IPS DF 4.7 (cell line): Measurements from ENCODE around the gene KCNQ5.
"Not testable (repeated sequence)": the region's sequence is repeated elsewhere in the genome, so short reads cannot be mapped to it uniquely, and the experiment has no call there.

Source experiments
- DNase-seq: peaks from one replicate; pipeline ENCODE4 v3.0.0-alpha.2; 2013; ENCODE audit warnings: low spot score; ENCODE audit errors: extremely low read depth

Gene KCNQ5

DNA sequence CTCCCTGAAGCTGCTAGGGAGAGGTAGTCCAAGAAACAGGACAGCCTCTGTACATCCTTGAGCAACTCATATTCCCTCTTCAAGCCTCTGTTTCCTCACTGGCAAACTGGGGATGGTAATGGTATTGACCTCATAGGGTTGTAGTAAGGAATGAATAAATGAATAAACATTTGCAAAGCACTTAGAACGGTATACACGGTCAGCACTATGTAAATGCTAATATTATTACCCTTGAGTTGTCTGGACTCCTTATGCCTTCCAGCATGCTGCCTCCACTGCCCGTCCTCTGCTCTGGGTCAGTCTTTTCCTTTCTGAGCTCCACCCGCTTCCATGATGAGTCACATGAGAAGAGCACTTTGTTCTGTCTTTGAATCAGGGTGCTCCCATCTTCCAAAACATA, 552.8 kb downstream of the KCNQ5 start:
- DNase-seq: no peak

DNA sequence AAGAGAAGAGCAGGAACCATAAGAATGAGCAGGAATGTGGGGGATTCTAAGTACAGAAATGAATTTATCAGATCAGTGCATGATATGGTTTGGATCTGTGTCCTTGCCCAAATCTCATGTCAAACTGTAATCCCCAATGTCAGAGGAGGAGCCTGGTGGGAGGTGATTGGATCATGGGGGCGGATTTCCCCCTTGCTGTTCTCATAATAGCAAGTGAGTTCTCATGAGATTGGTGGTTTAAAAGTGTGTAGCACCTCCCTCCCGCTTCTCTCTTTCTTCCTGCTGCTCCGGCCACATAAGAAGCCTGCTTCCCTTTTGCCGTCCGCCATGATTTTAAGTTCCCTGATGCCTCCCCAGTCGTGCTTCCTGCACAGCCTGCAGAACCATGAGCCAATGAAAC, 554.2 kb downstream of the KCNQ5 start:
- no peak for DNase-seq

DNA sequence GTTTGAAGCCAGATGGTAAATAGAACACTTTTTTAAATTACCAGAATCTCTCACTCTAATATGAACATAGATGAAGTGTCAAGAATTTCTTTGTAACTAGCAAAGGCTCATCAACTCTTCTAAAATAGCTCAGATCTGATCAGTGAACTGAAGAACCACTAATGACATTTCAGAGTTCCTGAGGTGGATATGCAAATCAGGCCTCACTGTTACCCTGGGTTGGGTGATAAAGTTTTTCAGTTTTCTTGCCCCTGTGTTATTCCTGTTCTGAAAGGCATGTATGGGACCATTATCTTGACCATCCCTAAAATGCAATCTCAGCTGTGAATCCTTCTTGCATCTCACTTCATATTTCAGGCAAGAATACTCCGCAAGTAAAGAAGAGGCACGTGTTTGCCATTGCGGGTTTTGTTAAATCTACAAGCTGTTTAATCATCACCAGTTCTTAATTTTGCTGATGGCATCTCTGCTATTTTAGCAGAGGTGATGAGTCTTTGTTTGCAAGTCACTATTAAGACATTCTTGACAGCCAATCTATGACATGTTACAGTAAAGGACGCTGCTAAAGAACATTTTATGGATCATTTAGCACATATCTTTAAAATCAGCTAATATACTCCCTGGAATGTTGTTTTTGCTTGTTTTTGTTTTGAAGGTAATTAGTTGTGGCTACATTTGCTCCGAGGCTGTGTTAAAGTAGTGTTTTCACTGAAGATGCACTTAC, 555.5 kb downstream of the KCNQ5 start:
- DNase-seq: no peak

DNA sequence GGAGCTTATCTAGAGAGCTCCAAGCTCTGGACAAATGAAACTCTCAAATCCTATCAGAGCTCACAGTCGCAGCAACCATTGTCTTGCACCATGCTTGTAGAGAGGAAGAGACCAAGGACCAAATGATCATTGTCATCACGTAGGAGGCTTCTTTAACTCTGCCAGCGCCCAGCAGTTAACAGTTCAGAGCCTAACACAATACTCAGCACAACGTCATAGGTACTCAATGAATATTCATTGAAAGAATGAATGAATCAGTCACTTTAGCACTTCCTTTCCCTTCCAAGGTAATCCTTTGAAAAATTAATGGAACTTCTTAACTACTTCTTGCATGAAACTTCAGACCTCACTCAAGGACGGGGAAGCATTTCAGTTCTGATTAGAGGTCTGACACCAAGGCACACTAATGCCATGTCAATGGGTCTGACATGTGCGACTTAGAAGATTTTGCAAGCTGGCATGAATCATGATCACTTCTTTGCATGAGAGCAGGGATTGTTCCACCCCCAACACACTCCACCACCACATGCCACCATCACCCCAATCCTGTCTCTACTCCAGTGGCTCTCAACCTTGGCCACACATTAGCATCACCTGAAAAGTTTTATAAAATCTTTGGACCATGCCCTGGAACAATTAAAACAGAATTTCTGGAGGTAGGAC, 558.3 kb downstream of the KCNQ5 start:
- DNase-seq: no peak

DNA sequence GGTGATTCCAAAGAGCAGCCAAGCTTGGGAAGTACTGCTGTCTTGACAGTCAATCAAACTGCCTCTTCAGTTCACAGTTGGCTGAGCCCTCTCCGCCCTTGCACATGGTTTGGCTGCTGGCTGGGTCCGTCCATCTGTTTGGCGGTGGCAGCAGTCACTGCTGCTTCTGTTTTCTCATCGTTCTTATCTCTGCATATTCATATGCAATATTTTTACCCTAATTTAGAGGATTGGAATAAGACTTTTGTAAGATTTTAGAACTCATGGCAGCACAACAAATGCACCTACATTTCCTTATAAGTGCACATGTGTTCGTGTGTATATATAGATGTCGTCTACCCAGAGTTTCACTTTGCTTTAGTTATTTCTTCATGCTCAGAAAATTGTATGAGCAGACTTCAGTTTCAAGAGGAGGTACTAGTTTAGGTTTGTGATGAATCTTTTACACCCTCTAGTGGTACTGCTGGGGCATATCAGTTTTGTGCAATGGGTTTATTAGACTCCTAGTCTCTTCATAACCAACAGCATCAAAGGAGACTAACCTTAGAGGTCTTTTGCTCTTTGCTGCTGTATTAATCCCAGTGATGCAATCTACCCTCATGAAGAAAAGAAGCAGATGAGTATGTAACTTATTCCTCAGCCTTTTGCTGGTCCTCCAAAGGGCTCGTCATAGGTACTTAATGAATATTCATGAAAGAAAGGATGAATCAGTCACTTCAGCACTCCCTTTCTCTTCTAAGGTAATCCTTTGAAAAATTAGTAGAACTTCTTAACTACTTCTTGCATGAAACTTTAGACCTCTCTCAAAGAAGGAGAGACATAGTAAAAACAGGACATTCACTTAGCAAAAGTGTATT, 559.1 kb downstream of the KCNQ5 start:
- peak; percentile 16 for DNase-seq

DNA sequence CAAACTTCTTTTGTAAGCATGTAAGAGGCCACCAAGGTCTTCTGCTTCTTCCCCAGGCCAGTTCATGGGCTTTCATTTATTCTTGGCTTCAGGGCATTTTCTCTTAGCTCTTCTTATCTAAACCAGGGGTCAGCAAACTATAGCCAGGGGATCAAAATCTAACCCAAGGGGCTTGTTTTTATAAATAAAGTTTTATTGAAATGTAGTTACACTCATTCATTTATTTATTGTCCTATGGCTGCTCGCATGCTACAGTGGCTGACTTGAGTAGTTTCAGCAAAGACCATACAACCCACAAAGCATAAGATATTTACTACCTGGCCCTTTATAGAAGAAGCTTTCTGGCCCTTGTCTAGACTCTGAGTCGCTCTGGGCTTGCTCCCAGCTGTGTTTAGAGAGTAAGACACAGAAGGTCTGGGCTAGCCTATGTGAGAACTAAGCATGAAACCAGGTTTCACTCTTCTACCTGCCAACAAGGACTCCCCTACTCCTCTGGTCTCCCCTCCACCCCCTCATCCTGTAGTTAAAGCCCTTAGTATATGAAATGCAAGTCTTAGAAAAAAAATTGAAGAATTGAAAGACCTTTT, 560.2 kb downstream of the KCNQ5 start:
- no peak for DNase-seq

DNA sequence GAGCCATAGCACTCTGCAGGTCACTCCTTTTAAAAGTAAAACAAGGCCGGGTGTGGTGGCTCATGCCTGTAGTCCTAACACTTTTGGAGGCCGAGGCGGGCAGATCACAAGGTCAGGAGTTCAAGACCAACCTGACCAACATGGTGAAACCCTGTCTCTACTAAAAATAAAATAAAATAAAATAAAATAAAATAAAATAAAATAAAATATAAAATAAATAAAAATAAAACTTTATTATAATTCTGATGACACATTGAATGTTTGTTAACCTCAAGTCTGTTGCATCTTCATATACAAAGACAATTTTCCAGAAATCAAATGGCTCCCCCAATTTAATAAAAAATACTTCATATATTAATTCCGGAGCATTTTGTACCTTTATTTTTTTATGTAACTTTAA, 571.4 kb downstream of the KCNQ5 start:
- DNase-seq: not testable (repeated sequence)

DNA sequence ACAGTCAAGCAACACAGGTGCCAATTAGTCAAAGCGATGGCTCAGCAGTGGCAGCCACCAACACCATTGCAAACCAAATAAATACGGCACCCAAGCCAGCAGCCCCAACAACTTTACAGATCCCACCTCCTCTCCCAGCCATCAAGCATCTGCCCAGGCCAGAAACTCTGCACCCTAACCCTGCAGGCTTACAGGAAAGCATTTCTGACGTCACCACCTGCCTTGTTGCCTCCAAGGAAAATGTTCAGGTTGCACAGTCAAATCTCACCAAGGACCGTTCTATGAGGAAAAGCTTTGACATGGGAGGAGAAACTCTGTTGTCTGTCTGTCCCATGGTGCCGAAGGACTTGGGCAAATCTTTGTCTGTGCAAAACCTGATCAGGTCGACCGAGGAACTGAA, 572.9 kb downstream of the KCNQ5 start:
- no peak for DNase-seq

DNA sequence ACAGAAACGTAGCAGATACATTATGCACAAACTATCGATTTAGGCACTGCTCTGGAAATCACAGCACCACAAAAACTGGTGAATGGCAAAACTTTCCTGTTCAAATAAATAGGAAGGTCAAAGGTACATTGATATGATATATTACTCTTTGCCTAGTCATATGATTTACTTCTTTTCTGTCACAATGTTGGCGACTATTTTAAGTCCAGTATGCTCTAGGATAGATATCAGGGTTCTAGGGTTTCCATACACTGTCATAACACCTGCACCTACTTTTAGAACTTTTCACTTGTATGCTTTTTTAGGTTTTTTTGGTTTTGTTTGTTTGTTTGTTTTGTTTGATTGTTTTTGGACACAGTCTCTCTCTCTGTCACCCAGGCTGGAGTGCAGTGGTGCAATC, 578.4 kb downstream of the KCNQ5 start:
- DNase-seq: no peak

DNA sequence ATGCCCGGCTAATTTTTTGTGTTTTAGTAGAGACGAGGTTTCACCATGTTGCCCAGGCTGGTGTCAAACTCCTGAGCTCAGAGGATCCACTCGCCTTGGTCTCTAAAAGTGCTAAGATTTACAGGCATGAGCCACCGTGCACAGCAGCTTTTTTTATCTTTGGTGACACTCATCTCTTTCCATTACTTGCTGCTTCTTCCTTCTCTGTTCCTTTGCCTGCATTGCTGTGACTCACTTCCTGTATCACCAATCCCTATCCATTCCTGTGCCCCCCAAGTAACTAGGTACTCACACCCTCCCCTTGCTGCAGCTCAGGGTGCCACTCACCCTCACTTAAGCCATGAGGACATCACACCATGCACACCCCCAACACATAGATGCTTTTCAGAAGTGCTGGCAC, 578.9 kb downstream of the KCNQ5 start:
- no peak for DNase-seq

DNA sequence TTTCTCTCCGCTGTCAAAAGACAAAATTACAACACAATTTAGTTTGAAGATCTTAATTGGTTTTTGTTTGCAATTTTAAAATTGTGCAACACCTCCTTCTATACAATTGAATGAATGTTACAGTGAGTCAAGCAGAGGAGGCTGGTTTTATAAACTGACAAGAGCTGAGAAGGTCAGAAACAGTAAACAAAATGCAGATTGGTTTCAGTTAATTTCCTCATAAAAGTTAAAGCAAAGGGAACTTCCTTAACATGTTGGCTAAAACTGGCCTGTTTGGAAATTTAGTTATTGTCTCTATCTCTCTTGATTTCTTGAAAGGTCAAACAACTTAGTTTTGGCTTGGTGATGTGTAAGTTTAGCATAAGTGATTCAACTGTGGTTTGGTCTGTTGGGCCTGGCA, 581.2 kb downstream of the KCNQ5 start:
- no peak for DNase-seq

DNA sequence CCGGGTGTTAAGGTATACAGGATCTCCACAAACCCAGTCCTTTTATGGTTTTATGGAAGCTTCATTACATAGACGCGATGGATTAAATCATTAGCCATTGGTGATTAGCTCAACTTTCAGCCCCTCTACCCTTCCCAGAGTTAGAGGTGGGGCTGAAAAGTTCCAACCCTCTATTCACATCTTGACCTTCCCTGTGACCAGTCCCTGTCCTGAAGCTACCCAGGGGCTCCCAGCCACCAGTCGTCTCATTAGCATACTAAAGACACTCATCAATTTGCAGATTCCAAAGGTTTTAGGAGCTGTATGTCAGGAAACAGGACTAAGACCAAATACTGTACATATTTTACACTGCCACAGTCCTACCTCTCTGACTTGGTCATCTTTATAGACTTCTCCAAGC, 582.4 kb downstream of the KCNQ5 start:
- DNase-seq: no peak

DNA sequence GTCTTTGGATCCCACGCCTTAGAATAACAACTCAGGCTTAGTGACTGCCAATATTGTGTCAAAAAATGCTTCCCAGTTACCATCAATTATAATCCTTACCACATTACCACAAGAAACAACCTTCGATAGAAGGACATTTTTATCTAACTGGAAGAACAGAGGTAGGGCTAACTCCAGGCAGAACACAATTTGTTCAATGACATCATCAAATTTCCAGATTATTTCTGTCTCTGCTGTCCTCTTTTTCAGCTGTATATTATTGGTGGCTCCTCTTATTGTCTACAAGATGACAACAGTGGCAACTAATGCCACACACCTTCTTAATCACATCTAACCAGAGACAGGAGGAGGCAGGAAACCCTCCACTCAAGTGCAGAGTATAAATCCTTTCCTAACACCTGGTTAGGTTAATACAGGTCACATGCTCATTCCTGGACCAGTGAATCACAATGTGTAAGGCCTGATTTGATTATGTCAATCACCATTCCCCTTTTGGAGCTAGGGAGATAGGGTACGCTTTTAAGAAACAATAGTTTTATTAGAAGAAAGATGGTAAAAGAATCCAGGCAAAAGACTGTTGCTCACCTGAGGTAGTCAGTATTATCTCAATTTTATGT, 585.5 kb downstream of the KCNQ5 start:
- DNase-seq: no peak

DNA sequence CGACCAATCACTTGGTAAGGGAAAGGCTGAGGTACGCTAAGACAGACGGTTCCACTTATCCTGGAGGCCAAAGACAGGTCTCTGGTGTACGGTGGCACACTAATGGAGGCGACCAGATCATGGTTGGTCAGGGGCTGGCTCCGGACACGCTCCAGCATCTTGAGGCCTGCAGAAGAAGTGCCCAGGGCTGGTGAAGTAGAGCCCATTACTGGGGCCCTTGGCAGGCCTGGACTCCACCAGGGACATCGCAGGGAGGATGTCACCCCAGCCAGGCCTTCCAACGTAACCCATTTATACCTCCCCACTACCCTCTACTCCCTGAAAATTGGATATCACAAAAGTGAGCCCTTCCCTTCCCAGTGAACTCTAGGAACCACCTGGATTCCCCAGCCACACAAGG, 587.3 kb downstream of the KCNQ5 start:
- no peak for DNase-seq

DNA sequence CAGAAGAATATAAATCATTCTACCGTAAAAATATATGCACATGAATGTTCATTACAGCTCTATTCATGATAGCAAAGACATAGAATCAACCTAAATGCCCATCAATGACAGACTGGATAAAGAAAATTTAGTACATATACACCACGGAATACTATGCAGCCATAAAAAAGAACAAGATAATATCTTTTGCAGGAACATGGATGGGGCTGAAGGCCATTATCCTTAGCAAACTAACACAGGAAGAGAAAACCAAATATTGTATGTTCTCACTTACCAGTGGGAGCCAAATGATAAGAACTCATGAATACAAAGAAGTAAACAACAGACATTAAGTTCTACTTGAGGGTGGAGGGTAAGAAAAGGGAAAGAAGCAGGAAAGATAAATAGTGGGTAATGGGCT, 595.0 kb downstream of the KCNQ5 start:
- DNase-seq: no peak

DNA sequence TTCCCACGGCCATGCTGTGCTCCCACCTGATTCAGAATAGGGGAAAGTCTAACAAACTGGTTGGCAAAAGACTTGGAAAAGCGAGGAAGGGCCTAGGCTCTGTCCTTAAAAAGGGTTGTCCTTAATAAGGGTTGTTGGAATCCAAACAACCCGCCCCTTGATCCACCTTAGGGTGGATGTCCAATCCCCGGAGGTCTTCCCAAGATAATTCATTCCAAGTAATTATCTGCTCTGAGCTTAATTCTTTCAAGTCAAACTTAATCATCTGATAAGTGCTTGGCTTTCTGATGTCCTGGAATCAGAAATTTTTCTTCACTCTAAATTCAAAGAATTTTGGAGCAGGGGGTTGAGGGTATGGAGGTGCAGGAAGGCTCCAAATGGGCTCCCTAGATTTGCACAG, 603.5 kb downstream of the KCNQ5 start, which contains the start of gene KHDC1L:
Gene KHDC1L, minus strand, starts transcription at position 101 of the 400 bp plus-strand sequence. Its CDS starts 88 bp downstream, at position 13.
- no peak for DNase-seq

DNA sequence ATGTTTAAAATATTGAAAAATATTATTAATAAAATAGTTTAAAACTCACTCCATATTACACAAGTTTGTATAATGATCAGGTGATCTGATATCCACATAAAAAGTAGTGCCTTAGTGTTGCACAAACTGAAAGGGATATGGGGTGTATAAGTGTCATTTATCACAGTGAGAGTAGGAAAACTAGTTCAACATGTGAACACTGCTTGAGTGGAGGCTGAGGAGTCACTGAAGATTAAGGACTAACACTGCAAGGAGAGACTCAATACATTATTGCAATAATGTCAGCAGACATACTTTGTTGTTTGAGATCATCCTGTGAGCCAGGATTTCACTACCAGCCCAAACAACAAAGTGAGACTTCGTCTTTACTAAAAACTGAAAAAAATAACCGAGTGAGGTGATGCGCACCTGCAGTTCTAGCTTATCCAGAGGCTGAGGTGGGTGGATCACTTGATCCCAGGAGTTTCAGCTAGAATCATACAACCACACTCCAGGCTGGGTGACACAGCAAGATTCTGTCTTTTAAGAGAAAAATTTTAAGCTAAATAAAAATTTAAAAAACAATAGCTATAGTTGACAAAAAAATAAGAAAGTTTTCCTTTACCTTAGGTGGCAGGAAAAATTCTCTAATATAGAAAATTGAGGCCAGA, 605.9 kb downstream of the KCNQ5 start:
- DNase-seq: no peak

DNA sequence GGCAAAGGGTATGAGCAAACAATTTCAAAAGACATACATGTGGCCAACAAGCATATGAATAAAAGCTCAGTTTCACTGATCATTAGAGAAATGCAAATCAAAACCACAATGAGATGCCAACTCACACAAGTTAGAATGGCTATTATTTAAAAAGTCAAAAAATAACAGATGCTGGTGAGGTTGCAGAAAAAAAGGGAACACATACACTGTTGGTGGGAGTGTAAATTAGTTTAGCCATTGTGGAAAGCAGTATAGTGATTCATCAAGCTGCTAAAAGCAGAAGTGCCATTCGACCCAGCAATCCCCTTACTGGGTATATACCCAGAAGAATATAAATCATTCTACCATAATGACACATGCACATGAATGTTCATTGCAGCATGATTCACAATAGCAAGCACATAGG, 610.1 kb downstream of the KCNQ5 start:
- DNase-seq: no peak

DNA sequence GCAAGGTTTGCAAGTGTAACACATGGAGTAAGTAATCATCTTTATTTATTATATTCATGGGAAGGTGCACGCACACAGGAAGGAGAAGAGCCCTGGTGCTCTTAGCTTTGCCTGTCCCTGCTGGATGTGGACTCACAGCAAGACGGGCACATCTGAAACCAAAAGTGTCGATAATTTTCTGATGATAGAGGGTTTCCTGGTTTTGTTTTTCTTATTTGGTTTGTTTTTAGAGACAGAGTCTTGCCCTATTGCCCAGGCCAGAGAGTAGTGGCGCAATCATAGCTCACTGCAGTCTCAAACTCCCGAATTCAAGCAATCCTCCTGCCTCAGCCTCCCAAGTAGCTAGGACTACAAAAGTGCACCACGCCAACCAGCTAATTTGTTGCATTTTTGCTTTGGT, 611.2 kb downstream of the KCNQ5 start:
- DNase-seq: no peak

DNA sequence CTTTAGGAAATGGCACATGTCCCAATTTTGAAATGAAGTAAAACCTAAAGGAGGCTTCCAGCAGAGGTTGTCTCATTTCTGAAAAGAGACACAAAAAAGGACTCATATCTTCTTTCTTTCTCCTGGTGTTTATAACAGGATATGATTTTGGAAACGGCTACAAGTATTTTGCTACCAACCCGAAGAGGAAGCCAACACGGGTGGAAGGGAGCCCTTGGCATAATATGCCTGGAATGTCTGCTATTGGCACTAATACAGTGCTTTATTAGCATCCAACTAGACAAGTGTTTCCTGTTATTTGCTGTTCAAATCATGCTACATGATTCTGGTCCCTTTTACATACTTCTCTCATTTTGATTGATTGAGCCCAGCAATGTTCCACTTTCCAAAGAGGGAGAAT, 612.1 kb downstream of the KCNQ5 start:
- not testable (repeated sequence) for DNase-seq

DNA sequence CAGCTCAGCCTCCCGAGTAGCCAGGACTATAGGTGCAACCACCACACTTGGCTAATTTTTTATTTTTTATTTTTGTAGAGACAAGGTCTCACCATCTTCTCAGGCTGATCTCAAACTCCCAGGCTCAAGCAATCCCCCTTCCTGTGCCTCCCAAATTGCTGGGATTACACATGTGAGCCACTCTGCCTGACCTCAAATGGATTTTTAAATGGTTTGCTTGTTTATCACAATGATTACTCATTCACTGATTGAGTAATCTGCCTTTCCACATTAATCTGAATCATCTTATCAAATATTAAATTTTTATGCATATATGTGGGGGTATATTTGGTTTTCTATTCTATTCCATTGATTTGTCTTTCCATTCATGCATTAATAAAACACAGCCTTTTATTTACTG, 612.9 kb downstream of the KCNQ5 start:
- DNase-seq: no peak
